Astrocyte (in vitro differentiated cells and primary cell): Measurements from ENCODE around the gene PLEKHG3. TPM values are rescaled to one million over a fixed set of nuclear protein-coding genes. Genes with fewer than 3 reads are reported as not detected.

Source experiments
- DNase-seq: peaks from one replicate; pipeline ENCODE4 v3.0.0-alpha.2; 2010; ENCODE audit warnings: low read depth
- FAIRE-seq: peaks from 2 replicates; lab custom pipeline; 2011; peaks lifted over from hg19 to GRCh38; lab: Jason Lieb, UNC
- H2AFZ ChIP-seq: 2 replicates; pipeline ENCODE4 v1.6.0; 2012; ENCODE audit warnings: low read depth, low read length, inconsistent platforms
- H3K27ac ChIP-seq: 2 replicates; pipeline ENCODE4 v1.5.1; 2011; ENCODE audit warnings: low read depth, low read length, inconsistent platforms
- H3K27me3 ChIP-seq: 2 replicates; pipeline ENCODE4 v1.6.0; 2011; ENCODE audit warnings: low read length, inconsistent platforms; ENCODE audit not compliant: insufficient read depth
- H3K36me3 ChIP-seq: 2 replicates; pipeline ENCODE4 v1.5.1; 2011; ENCODE audit warnings: low read length, inconsistent platforms; ENCODE audit not compliant: insufficient read depth
- H3K4me1 ChIP-seq: 2 replicates; pipeline ENCODE4 v1.5.1; 2011; ENCODE audit warnings: low read length, inconsistent platforms; ENCODE audit not compliant: insufficient read depth
- H3K4me2 ChIP-seq: 2 replicates; pipeline ENCODE4 v1.6.0; 2012; ENCODE audit warnings: low read length, inconsistent platforms
- H3K4me3 ChIP-seq: 2 replicates; pipeline ENCODE4 v1.5.1; 2011; ENCODE audit warnings: low read depth, mild to moderate bottlenecking, low read length, inconsistent platforms; ENCODE audit not compliant: insufficient read depth
- H3K79me2 ChIP-seq: 2 replicates; pipeline ENCODE4 v1.6.0; 2012; ENCODE audit warnings: mild to moderate bottlenecking, low read length, inconsistent platforms; ENCODE audit not compliant: insufficient read depth
- H3K9ac ChIP-seq: 2 replicates; pipeline ENCODE4 v1.6.0; 2012; ENCODE audit warnings: mild to moderate bottlenecking, low read length, inconsistent platforms
- H3K9me3 ChIP-seq: 2 replicates; pipeline ENCODE4 v1.5.1; 2012; ENCODE audit warnings: low read depth, mild to moderate bottlenecking, low read length, inconsistent platforms; ENCODE audit not compliant: insufficient read depth
- H4K20me1 ChIP-seq: 2 replicates; pipeline ENCODE4 v1.6.0; 2012; ENCODE audit warnings: low read length, inconsistent platforms; ENCODE audit not compliant: insufficient read depth
- H3K27ac Mint-ChIP-seq: one replicate; pipeline ENCODE4 v1.8.0; 2021; ENCODE audit warnings: mild to moderate bottlenecking, mixed read lengths; ENCODE audit not compliant: unreplicated experiment
- H3K27me3 Mint-ChIP-seq: one replicate; pipeline ENCODE4 v1.8.0; 2021; ENCODE audit warnings: low read depth, mixed read lengths; ENCODE audit not compliant: unreplicated experiment
- H3K36me3 Mint-ChIP-seq: one replicate; pipeline ENCODE4 v1.8.0; 2021; ENCODE audit warnings: low read depth, mixed read lengths; ENCODE audit not compliant: unreplicated experiment
- H3K4me1 Mint-ChIP-seq: one replicate; pipeline ENCODE4 v1.8.0; 2021; ENCODE audit warnings: low read depth, mixed read lengths; ENCODE audit not compliant: unreplicated experiment
- H3K4me3 Mint-ChIP-seq: one replicate; pipeline ENCODE4 v1.8.0; 2021; ENCODE audit warnings: mild to moderate bottlenecking, moderate library complexity, mixed read lengths; ENCODE audit not compliant: unreplicated experiment
- H3K9me3 Mint-ChIP-seq: one replicate; pipeline ENCODE4 v1.8.0; 2021; ENCODE audit warnings: mild to moderate bottlenecking, mixed read lengths; ENCODE audit not compliant: unreplicated experiment
- CTCF ChIP-seq: IDR thresholded peaks from 2 replicates; pipeline ENCODE4 v1.5.1; 2011; ENCODE audit warnings: low read depth, mild to moderate bottlenecking, inconsistent platforms, low read length, moderate library complexity; ENCODE audit not compliant: insufficient read depth
- EZH2 ChIP-seq: IDR thresholded peaks from 2 replicates; pipeline ENCODE4 v1.6.1; 2012; ENCODE audit warnings: mild to moderate bottlenecking, low read length, inconsistent platforms; ENCODE audit not compliant: insufficient read depth
- total RNA-seq: library from RNA; stranded (reverse); gene quantifications from 2 replicates; pipeline ENCODE4 v1.2.1, GENCODE V29; 2021

The PLEKHG3 gene
- total RNA-seq, 1 donor from 2014 or later, result 98.6 TPM

GRCh38 chr14:64741200-64741599 is 37.0 kb downstream of the PLEKHG3 start:
- Histone ChIP-seq H3K9me3 (no peaks in the 10 kb centered on the region), H3K4me1 (peaks cover 7% of the 10 kb centered on the region), H3K4me3 (no peak overlapping the region), H3K79me2 (no peaks in the 10 kb centered on the region), H3K27ac (no peak overlapping the region), H3K4me2 (no peak overlapping the region), H2AFZ (no peak overlapping the region), H3K27me3 (no peaks in the 10 kb centered on the region), H4K20me1 (no peaks in the 10 kb centered on the region), H3K36me3 (peaks cover 26% of the 10 kb centered on the region), H3K9ac (no peak overlapping the region)
- Mint-ChIP-seq H3K4me1 (peaks cover 4% of the 10 kb centered on the region), H3K27ac (no peak overlapping the region), H3K4me3 (no peak overlapping the region), H3K9me3 (no peaks in the 10 kb centered on the region), H3K36me3 (peaks cover 42% of the 10 kb centered on the region), H3K27me3 (no peaks in the 10 kb centered on the region)
- FAIRE-seq, result no peak
- TF ChIP-seq CTCF, result no peak
- no peak for TF ChIP-seq EZH2
- no peak for DNase-seq

- Histone ChIP-seq H3K4me2 (no peak overlapping the region), H3K4me3 (no peak overlapping the region), H3K9me3 (no peaks in the 10 kb centered on the region), H3K9ac (no peak overlapping the region), H2AFZ (no peak overlapping the region), H4K20me1 (no peaks in the 10 kb centered on the region), H3K27ac (no peak overlapping the region), H3K36me3 (peaks cover 26% of the 10 kb centered on the region), H3K4me1 (peaks cover 12% of the 10 kb centered on the region), H3K27me3 (no peaks in the 10 kb centered on the region), H3K79me2 (no peaks in the 10 kb centered on the region)
- FAIRE-seq, result no peak
- Mint-ChIP-seq H3K4me1 (peaks cover 12% of the 10 kb centered on the region), H3K36me3 (peaks cover 49% of the 10 kb centered on the region), H3K27ac (no peak overlapping the region), H3K9me3 (no peaks in the 10 kb centered on the region), H3K27me3 (no peaks in the 10 kb centered on the region), H3K4me3 (no peak overlapping the region)
- no peak for DNase-seq
- no peak for TF ChIP-seq EZH2
- TF ChIP-seq CTCF, result no peak
Observed at GRCh38 chr14:64741961-64742360, 37.7 kb downstream of the PLEKHG3 start.

GRCh38 chr14:64743061-64743460 is 38.8 kb downstream of the PLEKHG3 start:
- Histone ChIP-seq H3K4me1 (peaks cover 12% of the 10 kb centered on the region), H2AFZ (no peak overlapping the region), H3K9me3 (no peaks in the 10 kb centered on the region), H3K4me3 (no peak overlapping the region), H3K27ac (no peak overlapping the region), H3K79me2 (no peaks in the 10 kb centered on the region), H3K4me2 (no peak overlapping the region), H4K20me1 (no peaks in the 10 kb centered on the region), H3K27me3 (no peaks in the 10 kb centered on the region), H3K36me3 (peaks cover 26% of the 10 kb centered on the region), H3K9ac (no peak overlapping the region)
- no peak for FAIRE-seq
- Mint-ChIP-seq H3K4me3 (no peak overlapping the region), H3K36me3 (peaks cover 55% of the 10 kb centered on the region), H3K4me1 (peaks cover 12% of the 10 kb centered on the region), H3K27ac (no peak overlapping the region), H3K27me3 (no peaks in the 10 kb centered on the region), H3K9me3 (no peaks in the 10 kb centered on the region)
- no peak for DNase-seq
- TF ChIP-seq EZH2 (no peak), CTCF (no peak)
